Endothelial cell of umbilical vein (primary cell): ENCODE results near the gene CCL14. TPM values are rescaled to one million over a fixed set of nuclear protein-coding genes. Genes with fewer than 3 reads are reported as not detected.

Experiments
- BruUV-seq: library from RNA; stranded (reverse); fragments of 400-500 nt; replicated peaks from 2 replicates; lab custom pipeline; 2021; lab: Mats Ljungman, UMichigan
- CTCF ChIA-PET: fragments of 300-600, 350-600 bp; sonication (Branson Sonifier 250); formaldehyde crosslinking; loops from one replicate; lab custom pipeline; 2021; ENCODE audit warnings: antibody characterized with exemption, inconsistent platforms; lab: Charles Lee
- POLR2A ChIA-PET: fragments of 300-600, 350-600 bp; sonication (Branson Sonifier 250); formaldehyde crosslinking; loops from one replicate; lab custom pipeline; 2021; ENCODE audit warnings: antibody characterized with exemption, inconsistent platforms; lab: Charles Lee
- DNase-seq: peaks from one replicate; pipeline ENCODE4 v3.0.0-alpha.2; 2011; ENCODE audit warnings: low read depth, low spot score
- FAIRE-seq: peaks from 2 replicates; lab custom pipeline; 2011; peaks lifted over from hg19 to GRCh38; lab: Jason Lieb, UNC
- H2AFZ ChIP-seq: 2 replicates; pipeline ENCODE4 v1.6.0; 2012; ENCODE audit warnings: low read depth, low read length, control low read depth, inconsistent platforms
- H3K27ac ChIP-seq: 2 replicates; pipeline ENCODE4 v1.5.1; 2011; ENCODE audit warnings: low read depth, mild to moderate bottlenecking, control low read depth, low read length, moderate library complexity; ENCODE audit not compliant: insufficient read depth
- H3K27me3 ChIP-seq, 2 experiments: 2 replicates each; pipeline versions ENCODE4 v1.6.0 to v1.6.1; 2011; ENCODE audit warnings: low read length in 2 of 2, mixed read lengths in 1 of 2; ENCODE audit not compliant: control insufficient read depth in 2 of 2, insufficient read depth in 2 of 2
- H3K36me3 ChIP-seq, 2 experiments: 2 replicates in 1 of 2; 3 replicates in 1 of 2; pipeline ENCODE4 v1.5.1; 2011; ENCODE audit warnings: low read length in 2 of 2, mild to moderate bottlenecking in 1 of 2, moderate library complexity in 1 of 2; ENCODE audit not compliant: control insufficient read depth in 2 of 2, insufficient read depth in 2 of 2; ENCODE audit errors: extremely low read depth in 1 of 2
- H3K4me1 ChIP-seq: 3 replicates; pipeline ENCODE4 v1.5.1; 2011; ENCODE audit warnings: mild to moderate bottlenecking, low read length; ENCODE audit not compliant: control insufficient read depth, insufficient read depth; ENCODE audit errors: extremely low read depth
- H3K4me2 ChIP-seq: 2 replicates; pipeline ENCODE4 v1.6.1; 2011; ENCODE audit warnings: low read length, control low read depth, mixed read lengths; ENCODE audit not compliant: insufficient read depth
- H3K4me3 ChIP-seq, 3 experiments: fragments of 200-600 bp in 1 of 3; sonication (generic), shearing (Covaris generic) in 1 of 3; replicated peaks in 1 of 3; 2 replicates each; pipeline ENCODE4 v1.5.1; 2011 to 2016; ENCODE audit warnings: control low read depth in 3 of 3, low read length in 3 of 3, mild to moderate bottlenecking in 2 of 3, inconsistent platforms in 1 of 3, low read depth in 1 of 3, moderate library complexity in 1 of 3; ENCODE audit not compliant: insufficient read depth in 1 of 3
- H3K79me2 ChIP-seq: 2 replicates; pipeline ENCODE4 v1.6.0; 2012; ENCODE audit warnings: low read length, inconsistent platforms; ENCODE audit not compliant: control insufficient read depth, insufficient read depth
- H3K9ac ChIP-seq: replicated peaks from 2 replicates; pipeline ENCODE3; 2011; ENCODE audit warnings: low read length, control low read depth; ENCODE audit not compliant: insufficient read depth; ENCODE audit errors: extremely low read depth
- H3K9me1 ChIP-seq: replicated peaks from 3 replicates; pipeline ENCODE4 v1.6.0; 2011; ENCODE audit warnings: mild to moderate bottlenecking, low read length; ENCODE audit not compliant: control insufficient read depth, insufficient read depth; ENCODE audit errors: extremely low read depth
- H3K9me3 ChIP-seq: replicated peaks from 2 replicates; pipeline ENCODE4 v1.5.1; 2012; ENCODE audit warnings: low read length, inconsistent platforms; ENCODE audit not compliant: control insufficient read depth, insufficient read depth
- H4K20me1 ChIP-seq: replicated peaks from 2 replicates; pipeline ENCODE3; 2011; ENCODE audit warnings: mild to moderate bottlenecking, low read length; ENCODE audit not compliant: control insufficient read depth, insufficient read depth; ENCODE audit errors: extremely low read depth
- EZH2 ChIP-seq: IDR thresholded peaks from 2 replicates; pipeline ENCODE4 v1.6.1; 2012; ENCODE audit warnings: borderline replicate concordance, low read depth, mild to moderate bottlenecking, moderate library complexity, low read length, inconsistent platforms; ENCODE audit not compliant: severe bottlenecking
- FOS ChIP-seq: IDR thresholded peaks from 2 replicates; pipeline ENCODE4 v1.6.1; 2011; ENCODE audit warnings: mild to moderate bottlenecking, low read length, moderate library complexity, borderline replicate concordance; ENCODE audit not compliant: insufficient read depth
- GATA2 ChIP-seq: IDR thresholded peaks from 2 replicates; pipeline ENCODE4 v1.7.0; 2011; ENCODE audit warnings: low read depth, mild to moderate bottlenecking, moderate library complexity, mixed read lengths, low read length; ENCODE audit not compliant: insufficient read length, insufficient read depth
- JUN ChIP-seq: IDR thresholded peaks from 2 replicates; pipeline ENCODE4 v1.6.1; 2011; ENCODE audit warnings: borderline replicate concordance, low read depth; ENCODE audit not compliant: insufficient read length, insufficient read depth
- MYC ChIP-seq: IDR thresholded peaks from one replicate; pipeline ENCODE4 v1.6.1; 2011; ENCODE audit warnings: mild to moderate bottlenecking, low read depth, low read length
- POLR2A ChIP-seq: IDR thresholded peaks from 2 replicates; pipeline ENCODE4 v1.6.1; 2012; ENCODE audit warnings: low read depth, mild to moderate bottlenecking, control low read depth, low read length
- POLR2AphosphoS5 ChIP-seq: IDR thresholded peaks from 2 replicates; pipeline ENCODE4 v1.6.1; 2012; ENCODE audit warnings: low read depth, mild to moderate bottlenecking, control low read depth, low read length, moderate library complexity; ENCODE audit not compliant: insufficient read depth
- dilution Hi-C: fragments of 300-500 bp; cut with MboI; formaldehyde crosslinking; loops from one replicate; pipeline ENCODE4 v1.15.0; 2019; ENCODE audit warnings: low sequenced_read_pairs; ENCODE audit not compliant: extremely low pct_ligation_motif_present
- intact Hi-C: fragments of 100-400 bp; cut with micrococcal nuclease; formaldehyde crosslinking; loops from one replicate; pipeline ENCODE4 v1.10.0; 2022
- polyA plus RNA-seq, 4 experiments: library from polyadenylated mRNA; depleted of rRNA in 3 of 4; stranded (reverse) in 3 of 4; unstranded in 1 of 4; fragments of >200 nt; gene quantifications; 2 replicates each; pipeline versions ENCODE4 v1.2.1 to v1.2.3, GENCODE V29; 2011 to 2012; ENCODE audit warnings: missing spikeins in 1 of 4
- total RNA-seq: library from RNA; stranded (reverse); gene quantifications from 2 replicates; pipeline ENCODE4 v1.2.3, GENCODE V29; 2021
- TF ChIP-seq, protein P1 (sequence below): IDR thresholded peaks from 2 replicates; pipeline ENCODE4 v1.6.1; 2011; ENCODE audit not compliant: insufficient read depth, insufficient read length
- TF ChIP-seq, protein P2 (sequence below), 2 donors: IDR thresholded peaks; 1 replicate in 1 of 2; 2 replicates in 1 of 2; pipeline ENCODE4 v1.5.1; 2011; ENCODE audit warnings: low read length in 2 of 2, mild to moderate bottlenecking in 2 of 2, moderate library complexity in 2 of 2, control low read depth in 1 of 2, inconsistent platforms in 1 of 2, low read depth in 1 of 2; ENCODE audit not compliant: insufficient read depth in 1 of 2; ENCODE audit errors: extremely low read depth in 1 of 2

CCL14 gene
- total and polyA plus RNA-seq, 2 donors (not counting 3 experiments of a cell fraction or from before 2014, with no cell fraction given), result 21.3 to 25.8 TPM

DNA sequence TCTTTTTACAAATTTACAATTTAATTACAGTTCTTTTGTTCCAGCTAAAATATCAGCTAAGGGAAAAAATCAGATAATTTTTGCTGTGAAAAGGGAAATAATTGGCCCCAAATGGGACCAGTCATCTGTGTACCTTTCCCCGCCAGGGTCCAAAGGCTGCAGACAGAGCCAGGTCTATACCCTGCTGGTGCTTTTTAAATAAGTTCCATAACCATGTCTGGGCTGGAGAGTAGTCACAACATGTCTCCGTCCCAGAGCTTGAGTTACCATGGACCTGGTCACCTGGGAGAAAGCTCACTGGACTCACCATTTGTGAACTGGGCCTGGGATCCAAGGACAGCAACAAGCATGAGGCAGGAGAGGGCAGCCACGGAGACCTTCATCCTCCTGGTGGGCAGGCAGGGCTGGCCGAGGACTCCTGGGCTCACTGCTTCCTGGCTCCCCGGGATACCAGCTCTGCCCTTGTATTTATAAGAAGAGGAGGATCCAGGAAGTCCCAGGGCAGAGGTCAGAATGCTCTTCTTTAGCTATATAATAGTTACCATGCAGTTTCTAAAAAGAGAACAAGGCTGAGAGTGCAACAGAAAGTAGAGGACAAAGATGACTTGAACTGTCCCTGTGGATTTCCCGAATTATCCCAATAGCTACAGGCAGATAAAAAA lies 14.7 kb upstream of the CCL14 start, which contains the start of gene CCL15:
Gene CCL15 (minus strand): TSS at position 444 of the 662 bp plus-strand sequence. CDS start 61 bp downstream, at position 383.
- intact Hi-C loops, result no loop called here
- no peak for FAIRE-seq
- peaks cover 0 to 2% of the 10 kb centered on the region in 2 experiments for H3K27me3 ChIP-seq
- no peaks in the 10 kb centered on the region for H3K36me3 ChIP-seq
- no peaks in the 10 kb centered on the region for H3K9me3 ChIP-seq
- POLR2A ChIA-PET, result no interaction called here
- TF ChIP-seq EZH2 (no peak), JUN (no peak), GATA2 (no peak), POLR2AphosphoS5 (no peak), POLR2A (no peak), MYC (no peak), FOS (no peak)
- TF ChIP-seq, protein P1, sequence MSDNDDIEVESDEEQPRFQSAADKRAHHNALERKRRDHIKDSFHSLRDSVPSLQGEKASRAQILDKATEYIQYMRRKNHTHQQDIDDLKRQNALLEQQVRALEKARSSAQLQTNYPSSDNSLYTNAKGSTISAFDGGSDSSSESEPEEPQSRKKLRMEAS, result no peak
- TF ChIP-seq, protein P2, sequence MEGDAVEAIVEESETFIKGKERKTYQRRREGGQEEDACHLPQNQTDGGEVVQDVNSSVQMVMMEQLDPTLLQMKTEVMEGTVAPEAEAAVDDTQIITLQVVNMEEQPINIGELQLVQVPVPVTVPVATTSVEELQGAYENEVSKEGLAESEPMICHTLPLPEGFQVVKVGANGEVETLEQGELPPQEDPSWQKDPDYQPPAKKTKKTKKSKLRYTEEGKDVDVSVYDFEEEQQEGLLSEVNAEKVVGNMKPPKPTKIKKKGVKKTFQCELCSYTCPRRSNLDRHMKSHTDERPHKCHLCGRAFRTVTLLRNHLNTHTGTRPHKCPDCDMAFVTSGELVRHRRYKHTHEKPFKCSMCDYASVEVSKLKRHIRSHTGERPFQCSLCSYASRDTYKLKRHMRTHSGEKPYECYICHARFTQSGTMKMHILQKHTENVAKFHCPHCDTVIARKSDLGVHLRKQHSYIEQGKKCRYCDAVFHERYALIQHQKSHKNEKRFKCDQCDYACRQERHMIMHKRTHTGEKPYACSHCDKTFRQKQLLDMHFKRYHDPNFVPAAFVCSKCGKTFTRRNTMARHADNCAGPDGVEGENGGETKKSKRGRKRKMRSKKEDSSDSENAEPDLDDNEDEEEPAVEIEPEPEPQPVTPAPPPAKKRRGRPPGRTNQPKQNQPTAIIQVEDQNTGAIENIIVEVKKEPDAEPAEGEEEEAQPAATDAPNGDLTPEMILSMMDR (IDR thresholded peaks at IDR 0.05; ENCODE audit: extremely low read depth in 1 of 2, insufficient read depth in 1 of 2, low read depth in 1 of 2, low read length in 2 of 2), result no peak
- H3K9ac ChIP-seq, result no peak within 1 kb of the TSS
- H2AFZ ChIP-seq, result no peak within 1 kb of the TSS
- no peak within 1 kb of the TSS for H3K4me3 ChIP-seq
- no peaks in the 10 kb centered on the region for H3K9me1 ChIP-seq
- CTCF ChIA-PET, result interaction anchor here (0.7 to 1.9 kb wide), 5 partner anchors 8 to 71 kb away, joined by 3 to 10 read pairs (median 4); no protein-coding TSS in a partner anchor
- H3K27ac ChIP-seq, result no peak within 1 kb of the TSS
- DNase-seq, result no peak
- no peaks in the 10 kb centered on the region for H3K4me1 ChIP-seq
- H4K20me1 ChIP-seq, result no peaks in the 10 kb centered on the region
- no peak within 1 kb of the TSS for H3K4me2 ChIP-seq
- no TSS peak for BruUV-seq
- H3K79me2 ChIP-seq, result no peaks in the 10 kb centered on the region
- dilution Hi-C loops, result no loop called here
